OCI-LY7 (cell line): ENCODE results near the gene MARCHF9. TPM values are rescaled to one million over a fixed set of nuclear protein-coding genes. Genes with fewer than 3 reads are reported as not detected.
A peak's percentile ranks its signal among the peaks of the same experiment; 100 is the strongest.
"Not testable (repeated sequence)": the region's sequence is repeated elsewhere in the genome, so short reads cannot be mapped to it uniquely, and the experiment has no call there.

Source experiments
- BruUV-seq: library from RNA; stranded (reverse); fragments of 400-500 nt; replicated peaks from 2 replicates; lab custom pipeline; 2021; lab: Mats Ljungman, UMichigan
- CTCF ChIA-PET: fragments of 300-600 bp; sonication (Branson Sonifier 250); formaldehyde crosslinking; loops from one replicate; lab custom pipeline; 2022; ENCODE audit warnings: antibody characterized with exemption; ENCODE audit not compliant: unreplicated experiment; lab: Charles Lee
- POLR2A ChIA-PET: fragments of 300-600 bp; sonication (Branson Sonifier 250); formaldehyde crosslinking; loops from one replicate; lab custom pipeline; 2022; ENCODE audit warnings: antibody characterized with exemption; lab: Charles Lee
- DNase-seq: peaks from one replicate; pipeline ENCODE4 v3.0.0-alpha.2; 2015; ENCODE audit warnings: low spot score
- H2AFZ ChIP-seq: fragments of 200-600 bp; sonication (generic), shearing (Covaris generic); 2 replicates; pipeline ENCODE4 v1.6.1; 2014; ENCODE audit warnings: mild to moderate bottlenecking, antibody characterized with exemption, low read length, moderate library complexity
- H3K27ac ChIP-seq: fragments of 200-600 bp; sonication (generic); 2 replicates; pipeline ENCODE4 v1.5.1; 2014; ENCODE audit warnings: mixed run types, low read depth, mild to moderate bottlenecking, moderate library complexity, low read length, inconsistent platforms; ENCODE audit not compliant: poor library complexity, severe bottlenecking
- H3K36me3 ChIP-seq: fragments of 200-600 bp; sonication (generic); 2 replicates; pipeline ENCODE4 v1.6.1; 2014; ENCODE audit warnings: mild to moderate bottlenecking, antibody characterized with exemption, low read length, moderate library complexity, mixed read lengths; ENCODE audit not compliant: insufficient read depth
- H3K4me1 ChIP-seq: fragments of 200-600 bp; sonication (generic); 2 replicates; pipeline ENCODE4 v1.5.1; 2014; ENCODE audit warnings: mild to moderate bottlenecking, low read length; ENCODE audit not compliant: insufficient read depth, poor library complexity, severe bottlenecking
- H3K4me2 ChIP-seq: fragments of 200-600 bp; sonication (generic); 2 replicates; pipeline ENCODE4 v1.6.1; 2014; ENCODE audit warnings: mild to moderate bottlenecking, low read length
- H3K4me3 ChIP-seq: fragments of 200-600 bp; sonication (generic); 2 replicates; pipeline ENCODE4 v1.5.1; 2014; ENCODE audit warnings: mild to moderate bottlenecking, low read depth, low read length; ENCODE audit not compliant: poor library complexity, severe bottlenecking
- H3K79me2 ChIP-seq: fragments of 200-600 bp; sonication (generic); 2 replicates; pipeline ENCODE4 v1.6.1; 2016; ENCODE audit warnings: low read depth, mild to moderate bottlenecking, low read length, moderate library complexity, mixed read lengths; ENCODE audit not compliant: insufficient read depth
- H3K9me2 ChIP-seq: fragments of 200-600 bp; sonication (generic); 2 replicates; pipeline ENCODE4 v1.6.1; 2016; ENCODE audit warnings: mild to moderate bottlenecking, low read length, mixed read lengths; ENCODE audit not compliant: insufficient read depth
- H3K9me3 ChIP-seq: fragments of 200-600 bp; sonication (generic); 2 replicates; pipeline ENCODE4 v1.6.1; 2014; ENCODE audit warnings: mild to moderate bottlenecking, mixed run types, low read length, mixed read lengths
- H4K20me1 ChIP-seq: fragments of 200-600 bp; sonication (generic); 2 replicates; pipeline ENCODE4 v1.6.1; 2014; ENCODE audit warnings: mild to moderate bottlenecking, antibody characterized with exemption, low read length, moderate library complexity, mixed read lengths; ENCODE audit not compliant: insufficient read depth
- CTCF ChIP-seq: fragments of 200-600 bp; sonication (generic); conservative IDR thresholded peaks from 2 replicates; pipeline ENCODE4 v1.5.1; 2014; ENCODE audit warnings: mild to moderate bottlenecking, antibody characterized with exemption, low read length, moderate library complexity, mixed read lengths
- EZH2phosphoT487 ChIP-seq: fragments of 200-600 bp; sonication (generic); IDR thresholded peaks from 2 replicates; pipeline ENCODE4 v1.6.1; 2018; ENCODE audit warnings: low read depth, borderline replicate concordance, mild to moderate bottlenecking, mixed run types, antibody characterized with exemption, low read length, moderate library complexity, mixed read lengths
- intact Hi-C: fragments of 100-400 bp; cut with micrococcal nuclease; formaldehyde crosslinking; loops from one replicate; pipeline ENCODE4 v1.10.0; 2022; ENCODE audit not compliant: unreplicated experiment
- total RNA-seq, 2 experiments: library from RNA; depleted of rRNA in 1 of 2; stranded (reverse); fragments of >200 nt in 1 of 2; shearing (Covaris generic) in 1 of 2; gene quantifications; 2 replicates each; pipeline ENCODE4 v1.2.3, GENCODE V29; 2014 to 2022

The MARCHF9 gene
- total RNA-seq, 2 experiments from 2014 or later, result 29.3 to 46.2 TPM

GRCh38 chr12:57771873-57772428 lies 17.0 kb downstream of the MARCHF9 start, which contains the start of gene METTL1:
TSS of gene METTL1 (minus strand) at chr12:57772105. CDS start at chr12:57772083, 22 bp downstream.
- Histone ChIP-seq H4K20me1 (no peaks in the 10 kb centered on the region), H3K4me2 (peak within 1 kb of the TSS; percentile 83), H3K4me1 (peaks cover 25% of the 10 kb centered on the region), H3K79me2 (peaks cover 12% of the 10 kb centered on the region; the same call in 1 of the 2 replicates), H3K9me2 (no peaks in the 10 kb centered on the region), H3K4me3 (peak within 1 kb of the TSS; percentile 81), H3K27ac (peak within 1 kb of the TSS; percentile 70), H2AFZ (peak within 1 kb of the TSS; percentile 94), H3K36me3 (peaks cover 32% of the 10 kb centered on the region), H3K9me3 (no peaks in the 10 kb centered on the region)
- TF ChIP-seq EZH2phosphoT487 (no peak), CTCF (no peak)
- intact Hi-C loops, result no loop called here
- no TSS peak for BruUV-seq
- ChIA-PET CTCF (interaction anchor here (0.5 to 0.7 kb wide), 4 partner anchors 12 to 249 kb away, joined by 3 to 10 read pairs (median 3); no protein-coding TSS in a partner anchor), POLR2A (interaction anchor here (0.7 to 1.3 kb wide), 7 partner anchors 9 to 130 kb away, joined by 3 to 5 read pairs (median 4); partner anchors contain the start of gene TSFM)
- DNase-seq, result peak; percentile 96

GRCh38 chr12:57772429-57773322 lies 17.8 kb downstream of the MARCHF9 start, which contains the start of gene EEF1AKMT3:
TSS of gene EEF1AKMT3 (plus strand) at chr12:57772614. CDS start at chr12:57772725, 111 bp downstream.
- peak within 1 kb of the TSS; percentile 81 for H3K4me3 ChIP-seq
- peaks cover 25% of the 10 kb centered on the region for H3K4me1 ChIP-seq
- TF ChIP-seq CTCF, result no peak
- TF ChIP-seq EZH2phosphoT487, result no peak
- no peak for DNase-seq
- no peaks in the 10 kb centered on the region for H4K20me1 ChIP-seq
- peak within 1 kb of the TSS; percentile 94 for H2AFZ ChIP-seq
- intact Hi-C loops, result no loop called here
- H3K9me2 ChIP-seq, result no peaks in the 10 kb centered on the region
- ChIA-PET CTCF (interaction anchor here (0.6 to 0.7 kb wide), 2 partner anchors 13 to 249 kb away, joined by 3 to 10 read pairs; no protein-coding TSS in a partner anchor), POLR2A (interaction anchor here (0.9 to 1.3 kb wide), 7 partner anchors 9 to 27 kb away, joined by 3 to 5 read pairs (median 3); partner anchors contain the start of gene TSFM)
- no TSS peak for BruUV-seq
- peak within 1 kb of the TSS; percentile 70 for H3K27ac ChIP-seq
- H3K9me3 ChIP-seq, result no peaks in the 10 kb centered on the region
- peaks cover 31% of the 10 kb centered on the region for H3K36me3 ChIP-seq
- peak within 1 kb of the TSS; percentile 83 for H3K4me2 ChIP-seq
- peaks cover 12% of the 10 kb centered on the region; the same call in 1 of the 2 replicates for H3K79me2 ChIP-seq

- Histone ChIP-seq H3K36me3 (peaks cover 13% of the 10 kb centered on the region), H3K79me2 (peaks cover 12% of the 10 kb centered on the region; the same call in 1 of the 2 replicates), H3K4me1 (peaks cover 25% of the 10 kb centered on the region)
- H3K9me2 ChIP-seq, H2AFZ ChIP-seq, POLR2A ChIA-PET, H3K4me3 ChIP-seq, intact Hi-C loops, H3K9me3 ChIP-seq, DNase-seq, H3K27ac ChIP-seq, H4K20me1 ChIP-seq, H3K4me2 ChIP-seq, BruUV-seq, CTCF ChIA-PET: not testable (repeated sequence)
These were observed 19.7 kb downstream of the MARCHF9 start for GRCh38 chr12:57774634-57775033.
